HL-60/S4 (cell line): ENCODE results near the gene TCP1.
"Not testable (repeated sequence)": the region's sequence is repeated elsewhere in the genome, so short reads cannot be mapped to it uniquely, and the experiment has no call there.

Source experiments
- in situ Hi-C: fragments of 300-500 bp; cut with MboI; formaldehyde crosslinking; loops from 2 replicates; pipeline ENCODE4 v1.14.3; 2022; ENCODE audit warnings: low sequenced_read_pairs

TCP1 gene

GRCh38 chr6:159817951-159818739 lies 28.7 kb upstream of the TCP1 start:
- in situ Hi-C loops: no loop called here

- in situ Hi-C loops: not testable (repeated sequence)
These were observed 27.4 kb upstream of the TCP1 start for GRCh38 chr6:159816775-159817174.

GRCh38 chr6:159815410-159815809 lies 26.0 kb upstream of the TCP1 start:
- in situ Hi-C loops: no loop called here

- in situ Hi-C loops: no loop called here
These were observed 24.4 kb upstream of the TCP1 start for GRCh38 chr6:159813781-159814180.

GRCh38 chr6:159809149-159809548 lies 19.7 kb upstream of the TCP1 start:
- in situ Hi-C loops: no loop called here

- in situ Hi-C loops: no loop called here
These were observed 19.2 kb upstream of the TCP1 start for GRCh38 chr6:159808647-159809046.

- in situ Hi-C loops: no loop called here
These were observed 17.9 kb upstream of the TCP1 start for GRCh38 chr6:159807150-159807858.

- in situ Hi-C loops: no loop called here
These were observed 16.6 kb upstream of the TCP1 start for GRCh38 chr6:159806021-159806458.

GRCh38 chr6:159805440-159806020 lies 16.1 kb upstream of the TCP1 start:
- in situ Hi-C loops: no loop called here

- in situ Hi-C loops: no loop called here
These were observed 15.1 kb upstream of the TCP1 start for GRCh38 chr6:159804504-159804903.

GRCh38 chr6:159801935-159802334 lies 12.5 kb upstream of the TCP1 start:
- in situ Hi-C loops: no loop called here

GRCh38 chr6:159800141-159800865 lies 10.9 kb upstream of the TCP1 start, which contains the start of gene PNLDC1:
Gene PNLDC1, plus strand, starts transcription at chr6:159800276. Its CDS starts 32 bp downstream, at chr6:159800308.
- in situ Hi-C loops: no loop called here

GRCh38 chr6:159797554-159797953 lies 8.2 kb upstream of the TCP1 start:
- in situ Hi-C loops: no loop called here

GRCh38 chr6:159794976-159795375 lies 5.6 kb upstream of the TCP1 start:
- in situ Hi-C loops: not testable (repeated sequence)

GRCh38 chr6:159790956-159791598 lies 1.7 kb upstream of the TCP1 start:
- in situ Hi-C loops: no loop called here

- in situ Hi-C loops: no loop called here
These were observed 950 bp upstream of the TCP1 start, which contains the start of gene MRPL18 for GRCh38 chr6:159790149-159790955. Gene MRPL18, plus strand, starts transcription at chr6:159790467. Its CDS starts 121 bp downstream, at chr6:159790588.

GRCh38 chr6:159788753-159789376 lies 537 bp downstream of the TCP1 start:
- in situ Hi-C loops: no loop called here

- in situ Hi-C loops: no loop called here
These were observed 1.1 kb downstream of the TCP1 start for GRCh38 chr6:159788276-159788675.

GRCh38 chr6:159778542-159779103 lies 10.8 kb downstream of the TCP1 start:
- in situ Hi-C loops: no loop called here
